HepG2 (cell line): Measurements from ENCODE around the gene RBM5. TPM values are rescaled to one million over a fixed set of nuclear protein-coding genes. Genes with fewer than 3 reads are reported as not detected.

Experiments
- CEBPG ChIP-seq: IDR thresholded peaks from 2 replicates; pipeline ENCODE4 v1.6.1; 2016
- NBN ChIP-seq: fragments of 450-650 bp; conservative IDR thresholded peaks from 2 replicates; pipeline ENCODE4 v1.6.1; 2017
- RBM22 ChIP-seq: fragments of 200-400 bp; formaldehyde crosslinking; optimal IDR thresholded peaks from 2 replicates; pipeline ENCODE3; 2017; ENCODE audit warnings: mild to moderate bottlenecking, low read length, moderate library complexity
- SOX6 ChIP-seq, 2 experiments: fragments of 450-650 bp in 1 of 2; sonication (generic) in 1 of 2; formaldehyde crosslinking in 1 of 2; IDR thresholded peaks; 2 replicates each; pipeline versions ENCODE4 v1.4.0 to v1.6.1; 2017 to 2020; ENCODE audit warnings: antibody characterized with exemption in 1 of 2, mild to moderate bottlenecking in 1 of 2, missing genetic modification reagents in 1 of 2
- STAG1 ChIP-seq: sonication (generic); formaldehyde crosslinking; IDR thresholded peaks from 2 replicates; pipeline ENCODE4 v1.4.0; 2020; ENCODE audit warnings: missing genetic modification reagents
- ZNF501 ChIP-seq: sonication (generic); formaldehyde crosslinking; IDR thresholded peaks from 2 replicates; pipeline ENCODE4 v1.5.1; 2020; ENCODE audit warnings: mild to moderate bottlenecking, moderate library complexity, missing genetic modification reagents
- ZNF761 ChIP-seq: sonication (generic); formaldehyde crosslinking; conservative IDR thresholded peaks from 2 replicates; pipeline ENCODE4 v1.4.0; 2020; ENCODE audit warnings: mild to moderate bottlenecking, missing genetic modification reagents
- ZNF773 ChIP-seq: sonication (generic); formaldehyde crosslinking; IDR thresholded peaks from 2 replicates; pipeline ENCODE4 v1.4.0; 2020; ENCODE audit warnings: missing genetic modification reagents, borderline replicate concordance
- polyA plus RNA-seq, 8 experiments: library from polyadenylated mRNA; depleted of rRNA in 3 of 8; stranded (reverse) in 7 of 8; unstranded in 1 of 8; fragments of >200 nt; fragmentation: Illumina TruSeq in 4 of 8; extraction: Trizol in 4 of 8; gene quantifications; 2 replicates each; pipeline versions ENCODE4 v1.2.1 to v1.2.3, GENCODE V29; 2011 to 2016; ENCODE audit warnings: low read depth in 4 of 8, missing spikeins in 1 of 8, mixed read lengths in 1 of 8; ENCODE audit not compliant: insufficient read depth in 1 of 8
- total RNA-seq, 5 experiments: library from RNA; depleted of rRNA; stranded (reverse); fragments of >200 nt; fragmentation: Illumina TruSeq; extraction: Trizol; gene quantifications; 2 replicates each; pipeline ENCODE4 v1.2.3, GENCODE V29; 2016; ENCODE audit warnings: low read depth in 1 of 5
- TF ChIP-seq, protein P1 (sequence below), 2 experiments: IDR thresholded peaks; 2 replicates each; pipeline ENCODE4 v1.6.1; 2011 to 2012; ENCODE audit warnings: low read length in 2 of 2, borderline replicate concordance in 1 of 2, low read depth in 1 of 2, mild to moderate bottlenecking in 1 of 2, moderate library complexity in 1 of 2
- TF ChIP-seq, protein P2 (sequence below): sonication (generic); formaldehyde crosslinking; IDR thresholded peaks from 2 replicates; pipeline ENCODE4 v1.9.0; 2021; ENCODE audit warnings: mild to moderate bottlenecking, missing genetic modification reagents
- TF ChIP-seq, protein P3 (sequence below): fragments of 450-650 bp; IDR thresholded peaks from 2 replicates; pipeline ENCODE4 v1.6.1; 2016
- TF ChIP-seq, protein P4 (sequence below): fragments of 450-650 bp; IDR thresholded peaks from 2 replicates; pipeline ENCODE4 v1.6.1; 2017

RBM5 gene
- total and polyA plus RNA-seq, 2 of the 13 experiments (the other 11 are each of a cell fraction or from before 2014, with no cell fraction given), result 106 to 204 TPM

DNA sequence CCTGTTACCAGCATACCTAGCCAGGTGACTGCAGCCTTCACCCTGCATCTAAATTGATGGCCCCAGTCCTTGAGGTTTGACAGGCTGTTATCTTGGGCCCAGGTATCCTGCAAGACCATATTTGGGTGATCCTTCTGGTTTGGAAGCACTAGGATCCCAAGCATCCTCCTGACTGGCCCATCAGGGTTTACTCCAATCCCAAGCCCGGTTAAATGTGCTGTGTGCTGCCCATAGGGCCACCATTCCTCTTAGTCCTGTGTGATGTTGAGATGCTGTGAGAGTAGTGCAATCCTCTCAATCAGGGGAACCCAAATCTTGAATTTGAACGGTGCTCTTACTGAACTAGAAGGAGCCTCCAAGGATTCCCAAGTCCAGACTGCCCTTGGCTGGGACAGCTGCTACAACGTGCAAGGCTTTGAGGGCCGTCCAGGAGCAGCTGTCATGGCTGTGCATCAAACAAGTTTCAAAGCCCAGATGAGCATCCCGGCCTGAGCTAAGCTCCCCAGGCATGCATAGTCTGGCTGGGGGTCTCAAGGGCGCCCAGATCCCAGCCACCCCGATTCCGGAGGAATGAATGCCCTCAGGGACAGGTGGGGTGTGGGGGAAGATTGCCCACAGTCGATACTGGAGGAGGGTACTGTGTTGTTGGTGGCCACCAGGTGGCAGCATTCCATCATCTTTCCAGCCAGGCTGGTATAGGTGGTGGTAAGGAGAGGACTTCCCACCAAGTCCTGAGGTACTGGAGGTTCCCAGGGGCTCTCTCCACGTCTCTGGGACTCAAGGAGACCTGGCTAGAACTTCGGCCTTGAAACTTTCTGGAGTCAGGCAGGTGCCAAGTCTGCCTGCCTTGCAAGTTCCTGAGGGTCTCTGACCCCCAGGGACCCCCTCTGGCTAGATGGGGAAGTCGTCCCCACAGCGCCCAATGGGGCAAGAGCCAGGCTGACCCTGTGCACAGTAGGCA lies 32.6 kb downstream of the RBM5 start (continued):
- TF ChIP-seq, protein P1, sequence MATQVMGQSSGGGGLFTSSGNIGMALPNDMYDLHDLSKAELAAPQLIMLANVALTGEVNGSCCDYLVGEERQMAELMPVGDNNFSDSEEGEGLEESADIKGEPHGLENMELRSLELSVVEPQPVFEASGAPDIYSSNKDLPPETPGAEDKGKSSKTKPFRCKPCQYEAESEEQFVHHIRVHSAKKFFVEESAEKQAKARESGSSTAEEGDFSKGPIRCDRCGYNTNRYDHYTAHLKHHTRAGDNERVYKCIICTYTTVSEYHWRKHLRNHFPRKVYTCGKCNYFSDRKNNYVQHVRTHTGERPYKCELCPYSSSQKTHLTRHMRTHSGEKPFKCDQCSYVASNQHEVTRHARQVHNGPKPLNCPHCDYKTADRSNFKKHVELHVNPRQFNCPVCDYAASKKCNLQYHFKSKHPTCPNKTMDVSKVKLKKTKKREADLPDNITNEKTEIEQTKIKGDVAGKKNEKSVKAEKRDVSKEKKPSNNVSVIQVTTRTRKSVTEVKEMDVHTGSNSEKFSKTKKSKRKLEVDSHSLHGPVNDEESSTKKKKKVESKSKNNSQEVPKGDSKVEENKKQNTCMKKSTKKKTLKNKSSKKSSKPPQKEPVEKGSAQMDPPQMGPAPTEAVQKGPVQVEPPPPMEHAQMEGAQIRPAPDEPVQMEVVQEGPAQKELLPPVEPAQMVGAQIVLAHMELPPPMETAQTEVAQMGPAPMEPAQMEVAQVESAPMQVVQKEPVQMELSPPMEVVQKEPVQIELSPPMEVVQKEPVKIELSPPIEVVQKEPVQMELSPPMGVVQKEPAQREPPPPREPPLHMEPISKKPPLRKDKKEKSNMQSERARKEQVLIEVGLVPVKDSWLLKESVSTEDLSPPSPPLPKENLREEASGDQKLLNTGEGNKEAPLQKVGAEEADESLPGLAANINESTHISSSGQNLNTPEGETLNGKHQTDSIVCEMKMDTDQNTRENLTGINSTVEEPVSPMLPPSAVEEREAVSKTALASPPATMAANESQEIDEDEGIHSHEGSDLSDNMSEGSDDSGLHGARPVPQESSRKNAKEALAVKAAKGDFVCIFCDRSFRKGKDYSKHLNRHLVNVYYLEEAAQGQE (IDR thresholded peaks at IDR 0.05; ENCODE audit: borderline replicate concordance in 1 of 2, low read depth in 1 of 2, low read length in 2 of 2), result no peak
- TF ChIP-seq, protein P2, sequence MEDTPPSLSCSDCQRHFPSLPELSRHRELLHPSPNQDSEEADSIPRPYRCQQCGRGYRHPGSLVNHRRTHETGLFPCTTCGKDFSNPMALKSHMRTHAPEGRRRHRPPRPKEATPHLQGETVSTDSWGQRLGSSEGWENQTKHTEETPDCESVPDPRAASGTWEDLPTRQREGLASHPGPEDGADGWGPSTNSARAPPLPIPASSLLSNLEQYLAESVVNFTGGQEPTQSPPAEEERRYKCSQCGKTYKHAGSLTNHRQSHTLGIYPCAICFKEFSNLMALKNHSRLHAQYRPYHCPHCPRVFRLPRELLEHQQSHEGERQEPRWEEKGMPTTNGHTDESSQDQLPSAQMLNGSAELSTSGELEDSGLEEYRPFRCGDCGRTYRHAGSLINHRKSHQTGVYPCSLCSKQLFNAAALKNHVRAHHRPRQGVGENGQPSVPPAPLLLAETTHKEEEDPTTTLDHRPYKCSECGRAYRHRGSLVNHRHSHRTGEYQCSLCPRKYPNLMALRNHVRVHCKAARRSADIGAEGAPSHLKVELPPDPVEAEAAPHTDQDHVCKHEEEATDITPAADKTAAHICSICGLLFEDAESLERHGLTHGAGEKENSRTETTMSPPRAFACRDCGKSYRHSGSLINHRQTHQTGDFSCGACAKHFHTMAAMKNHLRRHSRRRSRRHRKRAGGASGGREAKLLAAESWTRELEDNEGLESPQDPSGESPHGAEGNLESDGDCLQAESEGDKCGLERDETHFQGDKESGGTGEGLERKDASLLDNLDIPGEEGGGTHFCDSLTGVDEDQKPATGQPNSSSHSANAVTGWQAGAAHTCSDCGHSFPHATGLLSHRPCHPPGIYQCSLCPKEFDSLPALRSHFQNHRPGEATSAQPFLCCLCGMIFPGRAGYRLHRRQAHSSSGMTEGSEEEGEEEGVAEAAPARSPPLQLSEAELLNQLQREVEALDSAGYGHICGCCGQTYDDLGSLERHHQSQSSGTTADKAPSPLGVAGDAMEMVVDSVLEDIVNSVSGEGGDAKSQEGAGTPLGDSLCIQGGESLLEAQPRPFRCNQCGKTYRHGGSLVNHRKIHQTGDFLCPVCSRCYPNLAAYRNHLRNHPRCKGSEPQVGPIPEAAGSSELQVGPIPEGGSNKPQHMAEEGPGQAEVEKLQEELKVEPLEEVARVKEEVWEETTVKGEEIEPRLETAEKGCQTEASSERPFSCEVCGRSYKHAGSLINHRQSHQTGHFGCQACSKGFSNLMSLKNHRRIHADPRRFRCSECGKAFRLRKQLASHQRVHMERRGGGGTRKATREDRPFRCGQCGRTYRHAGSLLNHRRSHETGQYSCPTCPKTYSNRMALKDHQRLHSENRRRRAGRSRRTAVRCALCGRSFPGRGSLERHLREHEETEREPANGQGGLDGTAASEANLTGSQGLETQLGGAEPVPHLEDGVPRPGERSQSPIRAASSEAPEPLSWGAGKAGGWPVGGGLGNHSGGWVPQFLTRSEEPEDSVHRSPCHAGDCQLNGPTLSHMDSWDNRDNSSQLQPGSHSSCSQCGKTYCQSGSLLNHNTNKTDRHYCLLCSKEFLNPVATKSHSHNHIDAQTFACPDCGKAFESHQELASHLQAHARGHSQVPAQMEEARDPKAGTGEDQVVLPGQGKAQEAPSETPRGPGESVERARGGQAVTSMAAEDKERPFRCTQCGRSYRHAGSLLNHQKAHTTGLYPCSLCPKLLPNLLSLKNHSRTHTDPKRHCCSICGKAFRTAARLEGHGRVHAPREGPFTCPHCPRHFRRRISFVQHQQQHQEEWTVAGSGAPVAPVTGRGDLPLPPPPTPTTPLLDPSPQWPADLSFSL (CRISPR knock-in tag), result no peak
- peak; percentile 77 for TF ChIP-seq RBM22
- TF ChIP-seq, protein P3, sequence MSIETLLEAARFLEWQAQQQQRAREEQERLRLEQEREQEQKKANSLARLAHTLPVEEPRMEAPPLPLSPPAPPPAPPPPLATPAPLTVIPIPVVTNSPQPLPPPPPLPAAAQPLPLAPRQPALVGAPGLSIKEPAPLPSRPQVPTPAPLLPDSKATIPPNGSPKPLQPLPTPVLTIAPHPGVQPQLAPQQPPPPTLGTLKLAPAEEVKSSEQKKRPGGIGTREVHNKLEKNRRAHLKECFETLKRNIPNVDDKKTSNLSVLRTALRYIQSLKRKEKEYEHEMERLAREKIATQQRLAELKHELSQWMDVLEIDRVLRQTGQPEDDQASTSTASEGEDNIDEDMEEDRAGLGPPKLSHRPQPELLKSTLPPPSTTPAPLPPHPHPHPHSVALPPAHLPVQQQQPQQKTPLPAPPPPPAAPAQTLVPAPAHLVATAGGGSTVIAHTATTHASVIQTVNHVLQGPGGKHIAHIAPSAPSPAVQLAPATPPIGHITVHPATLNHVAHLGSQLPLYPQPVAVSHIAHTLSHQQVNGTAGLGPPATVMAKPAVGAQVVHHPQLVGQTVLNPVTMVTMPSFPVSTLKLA, result no peak
- TF ChIP-seq CEBPG (CRISPR knock-in tag), result no peak
- no peak for TF ChIP-seq SOX6 (IDR thresholded peaks at IDR 0.05)
- peak; percentile 23; the same call in 1 of the 2 replicates for TF ChIP-seq SOX6 (CRISPR knock-in tag; IDR thresholded peaks at IDR 0.05)
- TF ChIP-seq ZNF761, result 0 out of 2 replicates have a peak, but pooled peaks have one; percentile 11
- TF ChIP-seq NBN, result no peak
- TF ChIP-seq ZNF501 (CRISPR knock-in tag), result 0 out of 2 replicates have a peak, but pooled peaks have one; percentile 3
- TF ChIP-seq, protein P4, sequence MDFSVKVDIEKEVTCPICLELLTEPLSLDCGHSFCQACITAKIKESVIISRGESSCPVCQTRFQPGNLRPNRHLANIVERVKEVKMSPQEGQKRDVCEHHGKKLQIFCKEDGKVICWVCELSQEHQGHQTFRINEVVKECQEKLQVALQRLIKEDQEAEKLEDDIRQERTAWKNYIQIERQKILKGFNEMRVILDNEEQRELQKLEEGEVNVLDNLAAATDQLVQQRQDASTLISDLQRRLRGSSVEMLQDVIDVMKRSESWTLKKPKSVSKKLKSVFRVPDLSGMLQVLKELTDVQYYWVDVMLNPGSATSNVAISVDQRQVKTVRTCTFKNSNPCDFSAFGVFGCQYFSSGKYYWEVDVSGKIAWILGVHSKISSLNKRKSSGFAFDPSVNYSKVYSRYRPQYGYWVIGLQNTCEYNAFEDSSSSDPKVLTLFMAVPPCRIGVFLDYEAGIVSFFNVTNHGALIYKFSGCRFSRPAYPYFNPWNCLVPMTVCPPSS, result no peak
- peak; percentile 96 for TF ChIP-seq STAG1 (CRISPR knock-in tag)
- no peak for TF ChIP-seq ZNF773 (CRISPR knock-in tag)
